HG03378 (cell line): ENCODE measurements around the gene P4HA2.

Source experiments
- ATAC-seq: cut with Tn5 transposase; IDR thresholded peaks from one replicate; pipeline ENCODE4 v1.9.1; 2021; ENCODE audit warnings: mild to moderate bottlenecking, moderate library complexity; ENCODE audit not compliant: unreplicated experiment

P4HA2 gene

DNA sequence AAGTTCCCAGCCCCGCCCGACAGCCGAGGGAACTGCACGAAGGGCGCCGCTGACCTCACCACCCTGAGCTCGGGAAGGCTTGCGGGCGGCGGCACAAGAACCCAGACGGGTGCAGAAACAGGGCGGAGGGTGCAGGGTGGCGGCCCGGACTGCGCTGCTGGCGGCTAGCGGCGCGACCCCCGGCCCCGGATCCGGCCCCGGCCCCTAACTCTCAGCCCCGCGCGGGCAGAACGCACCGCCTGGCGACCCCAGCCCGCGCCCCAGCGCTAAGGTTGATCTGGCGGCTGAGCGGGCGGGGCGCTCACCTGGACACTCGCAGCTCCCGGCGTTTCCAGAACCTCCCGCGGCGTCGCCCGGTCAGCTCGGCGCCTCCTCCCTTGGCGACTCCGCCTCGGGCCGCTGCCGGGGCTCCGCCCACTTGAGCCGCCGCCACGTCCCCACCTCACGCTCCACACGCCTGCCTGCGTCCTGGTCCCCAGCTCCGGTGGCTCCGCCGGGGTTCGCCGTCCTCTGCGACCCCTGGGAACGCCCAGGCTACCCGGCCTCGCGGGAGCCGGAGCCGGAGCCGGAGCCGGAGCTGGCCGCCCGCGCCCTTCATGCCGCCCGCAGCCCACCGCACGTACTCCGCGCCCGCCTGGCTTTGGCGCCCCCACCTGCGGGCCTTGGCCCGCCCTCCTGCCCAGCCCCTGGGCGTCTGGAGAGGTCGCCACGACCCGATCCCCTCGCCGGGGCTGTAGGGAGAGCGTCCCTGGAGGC, at the start of gene P4HA2:
Gene P4HA2, minus strand, starts transcription at position 369 of the 756 bp plus-strand sequence. CDS start 9,227 bp downstream, outside the sequence.
- peak; percentile 68 for ATAC-seq

DNA sequence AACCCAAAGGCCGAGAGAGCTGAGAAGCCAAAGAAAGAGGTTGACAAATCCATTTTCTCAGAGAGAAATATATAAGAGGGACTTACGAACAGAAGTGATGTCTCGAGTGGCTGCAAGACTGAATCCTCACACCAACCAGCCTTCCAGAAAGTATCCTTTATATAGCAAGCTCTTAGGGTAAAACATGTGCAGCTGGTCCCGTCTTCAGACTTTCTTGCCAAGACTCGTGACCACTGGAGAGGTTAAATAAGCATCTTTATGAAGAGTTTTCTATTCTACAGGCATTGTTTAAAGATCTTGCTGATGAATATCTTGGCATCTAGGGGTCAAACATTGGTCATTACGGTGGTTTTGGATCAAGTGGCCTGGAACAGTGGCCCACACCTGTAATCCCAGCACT, 49.6 kb upstream of the P4HA2 start:
- ATAC-seq, result no peak

DNA sequence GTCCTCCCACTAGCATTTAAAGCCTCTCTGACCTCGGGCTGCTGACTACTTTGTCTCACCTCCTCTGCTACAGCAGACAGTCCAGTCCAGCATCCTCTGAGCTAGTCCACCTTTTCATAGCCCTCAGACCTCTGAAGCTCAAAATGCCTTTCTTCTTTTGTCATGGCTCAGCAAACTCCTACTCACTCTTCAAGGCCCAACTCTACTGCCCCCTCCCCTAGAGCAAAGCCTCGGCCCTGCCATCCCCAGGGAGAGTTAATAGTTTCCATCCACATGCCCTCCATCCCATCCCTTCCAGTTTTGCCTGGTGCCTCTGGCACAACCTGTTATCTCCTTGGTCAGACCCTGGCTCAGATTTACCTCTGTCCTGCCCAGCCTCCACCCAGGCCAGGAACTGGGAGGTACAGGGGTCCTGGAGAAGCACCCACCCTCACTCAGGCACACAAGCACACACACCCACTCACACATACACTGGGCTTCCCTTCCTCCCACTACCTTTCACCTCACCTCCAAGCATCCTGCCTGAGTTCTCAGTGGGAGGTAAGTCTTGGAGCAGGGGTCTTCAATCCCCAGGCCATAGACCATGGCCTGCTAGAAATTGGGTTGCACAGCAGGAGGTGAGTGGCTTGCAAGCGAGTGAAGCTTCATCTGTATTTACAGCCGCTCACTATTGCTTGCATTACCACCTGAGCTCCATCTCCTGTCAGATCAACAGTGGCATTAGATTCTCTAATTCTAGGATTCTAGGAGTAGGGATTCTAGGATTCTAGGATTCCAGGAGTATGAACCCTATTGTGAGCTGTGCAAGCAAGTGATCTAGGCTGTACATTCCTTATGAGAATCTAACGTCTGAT, 47.9 kb upstream of the P4HA2 start:
- no peak for ATAC-seq

DNA sequence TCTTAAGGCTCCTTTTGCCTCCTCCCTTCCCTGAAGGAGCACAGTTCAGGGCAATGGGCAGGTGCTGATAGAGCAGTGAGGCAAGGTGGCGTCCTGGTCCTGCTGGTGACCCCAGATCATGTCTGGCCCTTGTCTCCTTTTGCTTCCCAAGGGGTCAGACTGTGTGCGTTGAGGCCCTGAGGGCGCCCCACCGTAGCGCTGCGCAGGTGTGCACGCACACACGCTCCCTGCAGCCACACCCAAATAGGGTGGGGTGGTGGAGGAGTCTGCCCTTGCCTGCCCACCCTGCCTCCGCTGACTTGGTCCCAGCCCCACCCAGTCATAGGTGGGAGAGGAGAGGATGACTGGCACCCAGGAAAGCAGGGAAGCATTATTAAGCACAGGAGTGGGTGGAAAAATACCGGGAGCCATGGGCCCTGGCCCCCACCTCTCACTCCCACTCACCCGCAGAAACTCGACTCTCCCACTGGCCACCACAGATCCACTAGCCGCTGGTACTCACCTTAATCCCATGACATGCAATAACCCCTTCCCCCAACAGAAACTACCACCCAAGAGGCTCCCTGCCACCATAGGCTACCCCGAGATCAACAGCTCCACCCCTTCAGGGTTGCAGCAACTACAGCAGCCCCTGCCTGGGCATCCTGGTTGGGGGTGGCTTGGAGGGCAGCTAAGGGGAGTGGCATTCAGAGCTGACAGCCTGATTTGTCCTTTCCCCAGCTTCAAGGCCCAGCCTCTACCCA, 46.6 kb upstream of the P4HA2 start:
- no peak for ATAC-seq

DNA sequence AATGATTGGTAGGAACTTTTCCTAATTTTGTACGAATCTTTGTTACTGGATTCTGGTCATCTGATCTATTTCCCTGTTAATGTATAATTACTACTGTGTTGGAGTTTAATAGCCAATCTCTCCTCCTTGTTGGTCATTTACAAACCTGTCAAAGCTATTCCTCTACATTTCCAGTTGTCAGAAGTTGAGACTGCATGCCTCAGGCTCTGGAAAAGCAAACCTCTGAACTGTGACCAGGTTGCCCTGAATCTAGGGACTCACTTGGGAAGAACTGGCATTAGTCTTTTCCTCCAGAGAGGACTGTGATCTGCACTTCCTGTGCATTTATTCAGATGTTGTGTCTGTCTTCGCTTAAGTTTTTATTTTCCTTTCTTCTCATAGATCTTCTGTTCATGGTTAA, 46.0 kb upstream of the P4HA2 start:
- no peak for ATAC-seq

DNA sequence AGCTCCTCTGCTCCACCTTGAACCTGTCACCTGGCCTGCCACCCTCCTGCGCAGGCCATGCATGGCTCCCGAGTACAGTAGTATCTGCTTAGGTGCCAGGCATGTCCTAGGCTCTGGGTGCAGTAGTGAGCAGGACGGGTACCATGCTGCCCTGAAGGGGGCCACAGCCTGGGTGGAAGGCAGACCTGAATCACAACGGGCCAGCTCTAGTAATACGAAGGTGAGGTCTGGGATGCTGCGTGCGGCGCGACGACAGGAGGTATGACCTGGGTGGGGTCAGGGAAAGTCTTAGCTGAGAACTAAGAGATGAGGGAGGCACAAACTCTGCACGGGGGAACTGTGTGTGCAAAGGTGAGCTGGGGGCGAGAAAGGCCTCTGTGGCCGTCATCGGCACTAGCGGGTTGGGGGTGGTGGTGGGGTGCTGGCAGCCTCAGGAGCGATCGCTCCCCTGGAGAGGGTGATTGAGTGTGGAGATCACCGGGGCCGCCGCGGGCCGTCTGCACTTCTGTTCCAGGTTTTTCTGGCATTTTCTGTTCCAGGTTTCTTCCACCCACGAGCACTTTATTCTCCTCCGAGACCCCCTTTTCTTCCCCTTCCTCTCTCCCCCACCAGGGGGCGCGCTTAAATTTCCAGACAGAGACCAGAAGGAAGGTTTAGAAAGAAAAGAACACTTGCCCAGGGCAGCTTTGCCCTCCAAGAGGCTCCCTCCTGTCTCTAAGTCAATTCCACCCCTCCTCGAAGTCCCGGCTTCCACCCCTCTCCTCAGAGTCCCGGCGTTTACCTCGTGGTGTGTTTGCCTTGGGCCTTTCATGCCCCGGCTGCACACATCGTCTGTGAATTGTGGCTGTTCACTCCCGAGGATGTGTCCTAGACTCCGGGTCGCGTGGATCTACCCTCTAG, 44.9 kb upstream of the P4HA2 start:
- ATAC-seq, result no peak

DNA sequence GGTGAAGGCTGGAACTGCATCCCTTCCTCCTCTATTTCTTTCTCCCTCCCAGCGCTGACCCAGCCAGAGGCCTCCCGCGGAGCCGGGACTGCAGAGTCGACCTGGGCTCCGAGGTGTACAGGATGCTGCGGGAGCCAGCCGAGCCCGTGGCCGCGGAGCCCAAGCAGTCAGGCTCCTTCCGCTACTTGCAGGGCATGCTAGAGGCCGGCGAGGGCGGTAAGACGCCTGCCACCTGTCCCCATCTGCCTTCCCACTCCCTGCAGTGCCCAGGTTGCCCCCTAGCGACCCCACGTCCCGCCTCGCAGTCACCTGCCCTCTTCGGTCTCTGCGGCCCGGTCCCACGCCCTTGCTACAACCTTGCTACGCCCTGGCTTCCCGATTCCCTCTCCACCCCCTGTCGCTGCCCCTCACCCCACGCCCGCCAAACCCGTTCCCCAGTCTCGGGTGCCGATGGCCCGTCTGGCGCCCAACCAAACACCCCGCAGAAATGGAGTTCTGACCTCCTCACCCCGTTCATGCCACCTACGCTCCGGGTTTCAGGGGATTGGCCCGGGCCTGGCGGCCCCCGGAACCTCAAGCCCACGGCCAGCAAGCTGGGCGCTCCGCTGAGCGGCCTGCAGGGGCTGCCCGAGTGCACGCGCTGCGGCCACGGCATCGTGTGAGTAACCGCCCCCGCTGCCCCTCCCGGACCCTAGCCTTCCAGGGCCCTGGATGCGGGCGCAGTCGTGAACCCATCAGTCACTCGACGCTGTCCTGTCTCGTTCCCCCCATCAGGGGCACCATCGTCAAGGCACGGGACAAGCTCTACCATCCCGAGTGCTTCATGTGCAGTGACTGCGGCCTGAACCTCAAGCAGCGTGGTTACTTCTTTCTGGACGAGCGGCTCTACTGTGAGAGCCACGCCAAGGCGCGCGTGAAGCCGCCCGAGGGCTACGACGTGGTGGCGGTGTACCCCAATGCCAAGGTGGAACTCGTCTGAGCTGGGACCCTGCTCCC, 43.9 kb upstream of the P4HA2 start:
- no peak for ATAC-seq

DNA sequence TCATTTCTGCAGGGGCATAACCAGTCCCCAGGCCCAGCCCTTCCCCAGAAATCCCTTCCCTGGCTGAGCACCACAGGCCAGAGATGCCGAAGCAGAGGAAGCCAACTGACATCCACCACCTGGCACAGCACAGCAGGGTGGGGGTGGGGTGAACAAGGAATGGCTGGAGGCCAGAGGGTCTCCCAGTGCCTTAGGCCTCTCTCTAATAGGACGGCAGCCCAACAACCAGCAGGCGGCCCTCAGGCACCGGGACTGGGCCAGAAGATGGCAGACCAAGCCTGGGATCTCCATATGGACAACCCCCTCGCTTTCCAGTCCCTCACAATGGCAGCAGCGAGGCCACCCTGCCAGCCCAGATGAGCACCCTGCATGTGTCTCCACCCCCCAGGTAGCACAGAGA, 43.1 kb upstream of the P4HA2 start:
- ATAC-seq, result no peak

DNA sequence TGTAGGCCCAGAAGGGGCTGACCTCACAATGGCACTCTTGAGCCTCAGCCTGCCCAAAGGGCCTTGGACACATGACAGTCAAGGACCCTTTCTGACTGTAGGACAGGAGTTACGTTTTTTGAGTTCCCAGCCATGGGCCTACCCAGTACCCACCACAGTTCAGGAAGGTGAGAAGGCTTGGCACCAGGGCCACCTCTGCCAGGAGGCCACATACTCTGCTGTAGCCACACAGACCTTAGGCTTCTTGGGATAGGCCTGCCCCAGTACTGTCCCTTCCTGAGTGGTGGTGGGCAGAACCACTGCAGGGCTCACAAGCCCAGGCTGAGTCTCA, 42.6 kb upstream of the P4HA2 start:
- ATAC-seq, result no peak

DNA sequence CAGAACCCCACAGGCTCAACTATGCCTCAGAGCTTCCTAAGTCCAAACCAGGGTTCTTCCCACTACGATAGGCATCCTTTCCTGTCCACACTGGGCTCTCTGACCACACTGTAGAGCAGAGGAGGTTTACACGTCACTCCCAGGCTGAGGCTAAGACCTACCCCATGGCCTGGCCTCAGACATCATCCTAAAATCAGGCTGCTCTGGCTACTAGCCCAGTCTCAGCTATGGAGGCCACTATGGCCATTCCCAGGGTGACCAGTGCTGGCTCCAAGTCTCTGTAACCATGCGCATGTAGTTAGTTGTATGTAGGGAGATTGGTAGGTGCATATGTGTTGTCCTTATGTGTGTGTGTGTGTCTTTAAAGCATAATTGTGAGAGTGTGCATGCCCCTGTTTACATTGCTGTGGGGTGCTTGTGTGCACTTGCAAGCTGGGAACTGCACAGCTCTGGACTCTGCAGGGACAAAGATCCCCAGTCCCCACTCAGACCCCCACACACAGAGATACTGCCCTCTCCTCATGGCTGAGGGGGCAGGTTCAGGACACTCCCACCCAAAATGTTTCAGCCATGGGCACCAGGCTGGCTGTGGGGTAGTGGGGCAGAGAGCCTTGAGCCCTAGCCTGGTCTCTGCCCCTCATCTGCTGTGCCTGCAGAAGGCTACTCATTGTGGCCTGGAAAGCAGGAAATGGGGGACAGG, 42.1 kb upstream of the P4HA2 start:
- ATAC-seq, result no peak

DNA sequence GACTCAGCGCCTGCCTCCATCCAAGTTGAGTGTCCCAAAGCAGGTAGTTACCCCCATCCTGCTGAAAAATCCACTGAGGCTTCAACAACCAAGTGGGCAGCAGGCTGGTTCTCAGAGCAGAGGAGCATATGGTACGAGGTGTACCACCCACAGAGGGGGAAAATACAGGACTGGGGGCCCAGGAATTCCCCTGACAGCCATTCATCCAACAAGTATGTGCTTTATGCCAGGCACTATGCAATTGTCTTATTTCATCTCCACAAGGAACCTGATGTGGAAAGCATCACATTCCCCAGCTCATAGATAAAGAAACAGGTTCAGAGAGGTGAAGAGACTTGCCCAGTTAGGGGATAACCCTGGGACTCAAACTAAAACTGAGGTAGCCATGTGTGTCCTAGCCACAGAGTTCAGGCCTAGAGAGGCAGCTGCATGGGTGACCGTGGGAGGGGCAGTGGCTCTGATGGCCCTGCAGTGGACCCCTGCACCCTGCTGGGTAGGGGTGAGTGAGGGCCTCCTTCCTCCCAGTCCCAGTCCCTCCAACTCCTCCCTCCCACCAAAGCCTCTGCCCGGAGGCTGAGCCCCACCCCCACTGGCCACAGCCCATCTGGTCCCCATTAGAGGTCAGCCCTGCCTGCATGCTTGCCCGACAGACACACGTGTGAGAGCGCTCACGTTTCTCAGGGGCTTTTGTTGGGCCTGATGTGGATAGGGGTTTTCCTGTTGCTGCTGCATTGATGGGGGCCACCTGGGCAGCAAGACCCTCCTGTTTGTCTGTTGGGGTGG, 41.3 kb upstream of the P4HA2 start:
- ATAC-seq, result peak; percentile 74

DNA sequence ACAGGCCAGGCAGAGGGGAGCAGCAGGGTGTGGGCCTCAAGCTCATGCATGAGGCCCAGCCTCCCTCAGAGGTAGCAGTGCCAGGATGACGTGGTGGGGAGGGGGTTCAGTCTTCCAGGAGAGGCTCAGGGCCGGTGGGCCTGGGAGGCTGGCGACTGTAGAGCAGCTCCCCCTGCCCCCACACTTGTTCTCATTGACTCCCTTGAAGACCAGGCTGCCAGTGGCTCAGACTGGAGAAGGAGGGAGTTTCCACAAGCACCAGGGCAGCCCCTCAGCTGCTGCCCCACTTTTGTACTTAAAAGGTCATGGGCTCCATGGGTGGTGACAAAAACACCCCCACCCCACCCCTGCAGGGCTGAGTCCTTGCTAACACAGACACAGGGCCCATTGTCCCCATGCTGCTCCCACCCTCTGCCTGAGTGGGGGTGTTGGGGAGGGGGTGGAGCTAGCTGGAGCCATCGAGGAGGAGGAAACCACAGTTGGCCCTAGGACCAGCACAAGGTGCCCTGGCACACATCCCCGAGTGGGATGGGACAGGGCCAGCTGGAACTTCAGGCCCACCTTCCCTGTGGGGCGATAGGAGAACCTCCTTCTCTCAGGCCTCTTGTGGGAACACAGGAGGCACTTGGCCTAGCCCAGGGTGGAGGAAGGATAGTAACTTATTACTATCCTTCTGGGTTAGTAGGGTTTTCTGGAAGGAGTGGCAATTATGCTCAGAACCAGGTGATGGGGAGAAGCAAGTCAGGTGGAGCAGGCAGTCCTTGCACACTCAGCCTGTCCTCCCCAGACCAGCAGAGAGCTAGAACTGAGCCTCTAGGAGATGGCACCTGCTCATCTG, 40.5 kb upstream of the P4HA2 start:
- no peak for ATAC-seq

DNA sequence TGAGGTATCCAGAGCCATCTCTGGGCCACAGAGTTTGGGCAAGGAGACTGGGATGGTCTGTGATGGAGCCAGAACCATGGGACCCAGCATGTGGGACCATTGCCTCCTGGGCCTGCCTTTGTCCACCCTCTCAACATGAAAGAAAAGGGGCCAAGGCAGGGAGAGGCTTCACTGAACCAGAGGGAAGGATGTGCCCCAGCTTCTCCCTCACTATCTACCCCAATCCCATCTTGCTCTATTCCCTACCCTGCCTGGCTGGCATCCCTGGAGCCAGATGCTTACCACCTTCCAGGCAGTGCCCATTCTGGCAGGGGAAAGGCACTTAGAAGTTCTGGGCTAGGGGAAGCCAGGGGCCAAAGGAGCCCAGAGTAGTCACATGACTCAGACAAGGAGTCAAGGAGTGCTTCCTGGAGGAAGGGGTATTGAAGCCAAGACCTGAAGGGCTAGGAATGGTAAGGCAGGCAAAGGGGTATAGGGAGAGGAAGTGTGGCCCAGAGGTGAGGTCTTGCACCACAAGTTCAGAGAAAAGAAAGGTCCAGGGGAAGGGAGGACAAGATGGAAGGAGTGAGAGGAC, 39.6 kb upstream of the P4HA2 start:
- no peak for ATAC-seq

DNA sequence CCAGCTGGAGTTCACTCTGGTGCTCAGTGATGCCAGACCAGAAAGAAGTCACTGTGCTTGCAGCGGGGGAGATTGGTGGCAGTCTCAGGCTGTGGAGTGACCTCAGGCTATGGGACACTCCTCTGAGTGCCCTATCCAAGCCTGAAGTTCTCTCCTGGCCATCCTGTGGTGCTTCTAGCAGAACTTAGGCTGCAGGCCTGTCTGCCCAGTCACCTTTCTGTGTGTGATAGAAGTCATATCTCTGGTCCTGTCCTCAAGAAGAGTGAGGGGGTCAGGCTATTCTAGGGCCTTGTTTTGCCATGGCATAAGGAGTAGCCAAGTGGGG, 39.1 kb upstream of the P4HA2 start:
- no peak for ATAC-seq

DNA sequence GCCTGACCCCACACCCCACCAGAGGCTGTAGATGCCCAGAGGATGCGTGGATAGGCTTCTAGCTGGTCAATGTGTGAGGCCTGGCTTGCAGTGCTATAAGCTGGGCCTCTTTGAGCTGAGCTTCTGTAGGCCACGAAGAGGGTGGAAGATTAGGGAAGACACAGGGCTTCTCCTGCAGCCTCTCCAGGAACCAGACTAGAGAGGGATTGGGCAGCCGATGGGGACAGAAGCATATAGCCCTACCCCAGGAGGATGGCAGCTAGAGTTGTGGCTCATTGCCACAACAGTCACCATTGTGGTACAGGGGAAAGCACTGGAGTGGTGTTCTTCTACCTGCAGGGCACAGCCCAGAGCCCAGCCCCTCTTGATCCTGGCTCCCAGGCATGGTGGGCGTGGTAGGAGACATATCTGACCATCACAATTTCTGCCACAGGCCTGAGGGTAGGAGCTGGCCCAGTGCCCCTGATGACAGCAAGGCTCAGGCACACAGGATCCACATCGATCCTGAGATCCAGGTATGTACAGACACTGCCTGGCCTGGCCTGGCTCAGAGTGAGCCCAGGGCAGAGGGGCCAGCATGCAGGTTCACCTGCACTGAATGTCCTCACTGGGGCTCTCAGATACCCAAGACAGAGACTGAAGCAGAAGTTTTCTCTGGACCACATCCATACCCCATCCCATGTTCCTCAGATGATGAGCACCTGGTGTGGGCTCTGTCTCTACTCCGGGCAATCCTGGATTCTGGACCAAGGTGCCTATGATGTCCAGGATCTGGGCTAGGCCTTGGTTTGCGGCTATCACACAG, 38.6 kb upstream of the P4HA2 start:
- ATAC-seq, result no peak

DNA sequence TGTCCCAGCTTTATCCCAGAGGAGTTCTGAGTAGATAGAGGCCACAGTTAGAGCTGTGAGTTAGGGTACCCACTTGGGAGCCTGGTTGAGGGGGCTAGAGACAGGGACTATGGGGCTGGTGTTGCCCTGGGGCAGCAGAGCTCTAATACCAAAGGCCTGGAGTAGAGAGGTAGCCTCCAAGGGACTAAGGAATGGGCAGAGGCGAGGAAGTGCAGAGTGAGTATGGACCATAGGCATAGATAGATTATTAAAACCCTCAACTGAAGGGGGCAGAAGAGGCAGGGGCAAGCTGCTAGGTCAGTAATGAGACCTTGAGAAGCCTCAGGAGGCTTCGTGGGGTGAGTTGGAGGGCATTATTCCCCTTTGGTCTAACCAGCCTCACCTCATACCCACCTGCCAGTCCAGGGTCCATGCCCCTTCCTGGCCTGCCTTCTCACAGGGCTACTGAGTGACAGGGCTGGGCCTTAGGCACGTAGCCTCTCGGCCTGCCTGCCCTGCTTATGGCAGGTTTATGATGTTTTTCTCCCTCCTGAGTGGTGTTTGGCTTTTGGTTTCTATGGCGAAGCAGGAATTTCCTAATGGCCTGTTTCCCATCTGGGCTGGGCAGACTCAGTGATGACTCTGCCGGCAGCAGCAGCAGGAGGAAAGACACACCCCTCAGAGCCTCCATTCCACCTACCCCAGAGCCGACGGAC, 37.8 kb upstream of the P4HA2 start:
- no peak for ATAC-seq
